Dendritic cell treated with granulocyte-macrophage colony-stimulating factor and Interleukin-4, amounts not matched to agents 40 ng/mL and 50 ng/mL, for 4 days (primary cell): ENCODE results near the gene SCG2.

Experiments used
- H3K27ac Mint-ChIP-seq: one replicate; pipeline ENCODE4 v1.8.0; 2022; ENCODE audit warnings: mild to moderate bottlenecking, mixed read lengths
- H3K27me3 Mint-ChIP-seq: one replicate; pipeline ENCODE4 v1.8.0; 2022; ENCODE audit warnings: mild to moderate bottlenecking, mixed read lengths
- H3K36me3 Mint-ChIP-seq: one replicate; pipeline ENCODE4 v1.8.0; 2022; ENCODE audit warnings: low read depth, mixed read lengths
- H3K4me1 Mint-ChIP-seq: one replicate; pipeline ENCODE4 v1.8.0; 2022; ENCODE audit warnings: low read depth, mixed read lengths
- H3K4me3 Mint-ChIP-seq: one replicate; pipeline ENCODE4 v1.8.0; 2022; ENCODE audit warnings: mild to moderate bottlenecking, moderate library complexity, mixed read lengths
- H3K9me3 Mint-ChIP-seq: one replicate; pipeline ENCODE4 v1.8.0; 2022; ENCODE audit warnings: mixed read lengths
- intact Hi-C: fragments of 100-400 bp; cut with micrococcal nuclease; formaldehyde crosslinking; loops from one replicate; pipeline ENCODE4 v1.15.0; 2022

The SCG2 gene

GRCh38 chr2:223601932-223602666 lies at the start of gene SCG2:
Gene SCG2 (minus strand): TSS chr2:223602361. CDS start chr2:223599282, 3,079 bp downstream.
- no peaks in the 10 kb centered on the region for H3K36me3 Mint-ChIP-seq
- no peak within 1 kb of the TSS for H3K4me3 Mint-ChIP-seq
- H3K9me3 Mint-ChIP-seq: no peaks in the 10 kb centered on the region
- no peak within 1 kb of the TSS for H3K27ac Mint-ChIP-seq
- H3K27me3 Mint-ChIP-seq: peaks cover 1% of the 10 kb centered on the region
- no peaks in the 10 kb centered on the region for H3K4me1 Mint-ChIP-seq
- intact Hi-C loops: no loop called here

GRCh38 chr2:223649554-223650533 lies 47.7 kb upstream of the SCG2 start:
- Mint-ChIP-seq H3K36me3 (no peaks in the 10 kb centered on the region), H3K27ac (no peak overlapping the region), H3K4me1 (no peaks in the 10 kb centered on the region), H3K9me3 (no peaks in the 10 kb centered on the region), H3K27me3 (no peaks in the 10 kb centered on the region), H3K4me3 (no peak overlapping the region)
- intact Hi-C loops: no loop called here

- no peak overlapping the region for H3K4me3 Mint-ChIP-seq
- no peaks in the 10 kb centered on the region for H3K9me3 Mint-ChIP-seq
- H3K36me3 Mint-ChIP-seq: no peaks in the 10 kb centered on the region
- intact Hi-C loops: no loop called here
- no peaks in the 10 kb centered on the region for H3K4me1 Mint-ChIP-seq
- no peak overlapping the region for H3K27ac Mint-ChIP-seq
- H3K27me3 Mint-ChIP-seq: no peaks in the 10 kb centered on the region
These were observed 46.6 kb upstream of the SCG2 start for GRCh38 chr2:223648755-223649154.

- Mint-ChIP-seq H3K27ac (no peak overlapping the region), H3K27me3 (no peaks in the 10 kb centered on the region), H3K9me3 (no peaks in the 10 kb centered on the region), H3K36me3 (no peaks in the 10 kb centered on the region), H3K4me1 (no peaks in the 10 kb centered on the region), H3K4me3 (no peak overlapping the region)
- intact Hi-C loops: no loop called here
These were observed 45.2 kb upstream of the SCG2 start for GRCh38 chr2:223647258-223647952.

- Mint-ChIP-seq H3K27me3 (peaks cover 2% of the 10 kb centered on the region), H3K4me3 (no peak overlapping the region), H3K36me3 (no peaks in the 10 kb centered on the region), H3K4me1 (no peaks in the 10 kb centered on the region), H3K9me3 (no peaks in the 10 kb centered on the region), H3K27ac (no peak overlapping the region)
- intact Hi-C loops: loop anchor here (2.0 kb wide), 1 partner anchor 57 kb away; no protein-coding TSS in a partner anchor
These were observed 42.0 kb upstream of the SCG2 start for GRCh38 chr2:223644136-223644535.

GRCh38 chr2:223643309-223643708 lies 41.1 kb upstream of the SCG2 start:
- no peak overlapping the region for H3K4me3 Mint-ChIP-seq
- no peaks in the 10 kb centered on the region for H3K4me1 Mint-ChIP-seq
- peaks cover 2% of the 10 kb centered on the region for H3K27me3 Mint-ChIP-seq
- no peaks in the 10 kb centered on the region for H3K9me3 Mint-ChIP-seq
- H3K27ac Mint-ChIP-seq: no peak overlapping the region
- intact Hi-C loops: no loop called here
- no peaks in the 10 kb centered on the region for H3K36me3 Mint-ChIP-seq

- H3K4me1 Mint-ChIP-seq: no peaks in the 10 kb centered on the region
- no peak overlapping the region for H3K27ac Mint-ChIP-seq
- intact Hi-C loops: no loop called here
- H3K4me3 Mint-ChIP-seq: no peak overlapping the region
- H3K27me3 Mint-ChIP-seq: peaks cover 2% of the 10 kb centered on the region
- H3K36me3 Mint-ChIP-seq: no peaks in the 10 kb centered on the region
- no peaks in the 10 kb centered on the region for H3K9me3 Mint-ChIP-seq
These were observed 40.3 kb upstream of the SCG2 start for GRCh38 chr2:223642506-223642905.

GRCh38 chr2:223641082-223641481 lies 38.9 kb upstream of the SCG2 start:
- H3K27ac Mint-ChIP-seq: no peak overlapping the region
- no peaks in the 10 kb centered on the region for H3K4me1 Mint-ChIP-seq
- no peaks in the 10 kb centered on the region for H3K9me3 Mint-ChIP-seq
- no peaks in the 10 kb centered on the region for H3K36me3 Mint-ChIP-seq
- H3K27me3 Mint-ChIP-seq: peaks cover 2% of the 10 kb centered on the region
- intact Hi-C loops: no loop called here
- no peak overlapping the region for H3K4me3 Mint-ChIP-seq

GRCh38 chr2:223635080-223635479 lies 32.9 kb upstream of the SCG2 start:
- Mint-ChIP-seq H3K27me3 (peaks cover 2% of the 10 kb centered on the region), H3K4me1 (no peaks in the 10 kb centered on the region), H3K4me3 (no peak overlapping the region), H3K9me3 (no peaks in the 10 kb centered on the region), H3K27ac (no peak overlapping the region), H3K36me3 (no peaks in the 10 kb centered on the region)
- intact Hi-C loops: no loop called here

GRCh38 chr2:223634238-223634637 lies 32.1 kb upstream of the SCG2 start:
- Mint-ChIP-seq H3K36me3 (no peaks in the 10 kb centered on the region), H3K4me1 (no peaks in the 10 kb centered on the region), H3K27ac (no peak overlapping the region), H3K4me3 (no peak overlapping the region), H3K27me3 (peaks cover 2% of the 10 kb centered on the region), H3K9me3 (no peaks in the 10 kb centered on the region)
- intact Hi-C loops: no loop called here

- Mint-ChIP-seq H3K4me1 (no peaks in the 10 kb centered on the region), H3K36me3 (no peaks in the 10 kb centered on the region), H3K4me3 (no peak overlapping the region)
These were observed 31.5 kb upstream of the SCG2 start for GRCh38 chr2:223633656-223634055.

GRCh38 chr2:223632826-223633225 lies 30.7 kb upstream of the SCG2 start:
- Mint-ChIP-seq H3K36me3 (no peaks in the 10 kb centered on the region), H3K9me3 (no peaks in the 10 kb centered on the region), H3K4me3 (no peak overlapping the region), H3K27ac (no peak overlapping the region), H3K4me1 (no peaks in the 10 kb centered on the region), H3K27me3 (peaks cover 2% of the 10 kb centered on the region)
- intact Hi-C loops: no loop called here

More at GRCh38 chr2:223633656-223634055, 31.5 kb upstream of the SCG2 start:
- intact Hi-C loops: no loop called here
- Mint-ChIP-seq H3K9me3 (no peaks in the 10 kb centered on the region), H3K27me3 (peaks cover 2% of the 10 kb centered on the region), H3K27ac (no peak overlapping the region)

- Mint-ChIP-seq H3K27me3 (no peaks in the 10 kb centered on the region), H3K4me1 (peaks cover 8% of the 10 kb centered on the region), H3K36me3 (no peaks in the 10 kb centered on the region), H3K27ac (no peak overlapping the region), H3K4me3 (no peak overlapping the region), H3K9me3 (peaks cover 9% of the 10 kb centered on the region)
- intact Hi-C loops: no loop called here
These were observed 24.6 kb upstream of the SCG2 start for GRCh38 chr2:223626716-223627115.

GRCh38 chr2:223625652-223626051 lies 23.5 kb upstream of the SCG2 start:
- intact Hi-C loops: no loop called here
- no peak overlapping the region for H3K27ac Mint-ChIP-seq
- peaks cover 9% of the 10 kb centered on the region for H3K9me3 Mint-ChIP-seq
- no peaks in the 10 kb centered on the region for H3K27me3 Mint-ChIP-seq
- H3K4me1 Mint-ChIP-seq: peaks cover 8% of the 10 kb centered on the region
- no peaks in the 10 kb centered on the region for H3K36me3 Mint-ChIP-seq
- no peak overlapping the region for H3K4me3 Mint-ChIP-seq
